Stimulated activated CD4-positive, alpha-beta T cell treated with anti-CD3 and anti-CD28 coated beads, Interleukin-1b, Interleukin-23, amount 100 ng/mL, for 48 hours (primary cell): ENCODE data around the gene ABAT.
"Not testable (repeated sequence)": the region's sequence is repeated elsewhere in the genome, so short reads cannot be mapped to it uniquely, and the experiment has no call there.

Source experiments
- DNase-seq: peaks from one replicate; pipeline ENCODE4 v3.0.0-alpha.2; 2020

The ABAT gene

DNA sequence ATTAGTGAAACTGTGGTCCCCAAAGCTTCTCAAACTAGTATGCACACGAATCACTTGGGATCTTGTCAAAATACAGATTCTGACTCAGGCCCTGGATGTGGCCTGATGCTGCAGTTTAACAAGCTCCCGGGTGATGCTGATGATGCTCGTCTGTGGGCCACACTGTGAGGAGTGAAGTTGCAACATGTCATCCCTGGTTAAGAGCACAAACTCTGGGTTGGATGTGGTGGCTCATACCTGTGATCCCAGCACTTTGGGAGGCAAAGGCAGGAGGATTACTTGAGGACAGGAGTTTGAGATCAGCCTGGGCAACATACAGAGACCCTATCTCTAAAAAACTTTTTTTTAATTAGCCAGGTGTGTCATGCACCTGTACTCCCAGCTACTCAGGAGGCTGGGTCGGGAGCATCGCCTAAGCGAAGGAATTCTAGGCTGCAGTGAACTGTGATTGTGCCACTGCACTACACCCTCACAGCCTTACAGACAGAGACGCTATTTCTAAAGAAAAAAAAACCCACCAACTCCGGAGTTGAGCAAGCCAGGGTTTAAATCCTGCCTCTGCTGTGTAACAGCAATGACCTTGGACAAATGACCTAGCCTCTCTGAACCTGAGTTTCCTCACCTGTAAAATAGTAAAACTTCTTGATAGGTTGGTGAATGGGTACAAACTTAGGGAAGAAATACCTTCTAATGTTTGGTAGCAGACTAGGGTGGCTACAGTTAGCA is 24.4 kb upstream of the ABAT start:
- no peak for DNase-seq

DNA sequence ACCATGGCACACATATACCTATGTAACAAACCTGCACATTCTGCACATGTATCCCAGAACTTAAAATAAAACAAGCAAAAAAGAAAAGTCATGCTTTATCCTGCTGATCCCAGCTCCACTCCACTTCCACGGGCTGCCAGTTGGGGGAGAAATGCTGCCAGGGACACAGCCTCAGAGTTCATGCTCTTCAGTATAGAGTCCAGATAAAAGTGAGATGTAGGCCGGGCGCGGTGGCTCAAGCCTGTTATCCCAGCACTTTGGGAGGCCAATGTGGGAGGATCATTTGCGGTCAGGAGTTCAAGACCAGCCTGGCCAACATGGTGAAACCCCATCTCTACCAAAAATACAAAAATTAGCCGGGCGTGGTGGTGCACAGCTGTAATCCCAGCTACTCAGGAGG is 22.5 kb upstream of the ABAT start:
- DNase-seq: not testable (repeated sequence)

DNA sequence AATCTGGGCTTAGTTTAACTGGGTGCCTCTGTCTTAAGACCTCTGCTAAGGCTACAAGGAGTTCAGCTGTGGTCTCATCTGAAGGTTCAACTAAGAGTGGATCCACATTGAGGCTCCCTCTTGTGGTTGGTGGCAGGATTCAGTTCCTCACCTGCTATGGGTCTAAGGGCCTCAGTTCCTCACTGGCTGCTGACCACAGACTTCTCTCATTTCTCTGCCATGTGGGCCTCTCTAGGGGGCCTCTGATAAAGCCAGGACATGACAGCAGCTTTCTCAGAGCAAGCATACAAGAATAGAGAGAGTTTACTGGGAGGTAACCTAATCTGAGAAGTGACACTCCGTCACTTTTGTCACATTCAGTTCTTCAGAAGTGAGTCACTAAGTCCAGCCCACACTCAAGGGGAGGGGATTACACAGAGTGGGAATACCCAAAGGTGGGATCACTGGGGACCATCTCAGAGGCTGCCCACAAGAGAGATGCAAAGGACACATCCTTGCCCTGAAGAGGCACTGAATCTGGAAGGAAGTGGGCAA is 19.2 kb upstream of the ABAT start:
- peak; percentile 56 for DNase-seq

DNA sequence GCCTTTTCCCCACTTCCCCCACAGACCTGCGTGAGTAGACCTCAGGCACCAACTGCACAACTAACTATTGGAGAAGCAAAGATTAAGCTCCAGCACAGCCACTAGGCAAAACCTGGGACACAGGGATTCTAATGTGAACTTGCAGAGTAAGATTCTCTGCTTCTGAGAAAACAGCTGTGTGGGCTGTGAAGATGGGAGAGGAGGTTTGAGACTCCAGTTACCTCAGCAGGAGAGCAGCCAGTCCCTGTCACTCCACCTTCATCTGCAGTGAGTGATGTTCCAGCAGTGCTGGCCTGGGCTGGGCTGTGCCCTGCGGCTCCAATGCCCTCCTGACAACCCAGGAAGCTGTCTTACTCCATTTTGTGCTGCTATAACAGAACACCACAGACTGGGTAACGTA is 18.0 kb upstream of the ABAT start:
- DNase-seq: no peak

DNA sequence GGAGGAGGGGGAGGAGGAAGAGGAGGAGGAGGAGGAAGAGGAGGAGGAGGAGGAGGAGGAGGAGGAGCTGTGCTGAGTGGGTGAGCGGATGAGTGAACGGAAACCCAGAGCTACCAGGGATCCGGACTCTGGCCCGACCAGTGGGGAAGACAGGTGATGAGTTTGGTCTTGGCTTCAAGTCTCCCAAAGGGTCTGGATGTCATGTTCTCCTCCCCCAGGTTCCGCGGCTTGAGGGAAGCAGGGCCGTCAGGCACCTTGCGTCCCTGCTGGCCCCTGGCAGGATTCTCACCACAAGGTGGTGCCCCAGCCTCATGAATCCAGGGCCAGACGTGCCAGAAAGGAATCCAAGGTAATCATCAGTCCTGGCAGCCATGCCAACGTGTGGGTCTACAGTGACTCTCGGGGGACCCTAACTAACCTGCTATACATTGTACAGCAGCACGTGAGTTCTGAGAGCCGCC is 13.5 kb upstream of the ABAT start:
- peak; percentile 46 for DNase-seq

DNA sequence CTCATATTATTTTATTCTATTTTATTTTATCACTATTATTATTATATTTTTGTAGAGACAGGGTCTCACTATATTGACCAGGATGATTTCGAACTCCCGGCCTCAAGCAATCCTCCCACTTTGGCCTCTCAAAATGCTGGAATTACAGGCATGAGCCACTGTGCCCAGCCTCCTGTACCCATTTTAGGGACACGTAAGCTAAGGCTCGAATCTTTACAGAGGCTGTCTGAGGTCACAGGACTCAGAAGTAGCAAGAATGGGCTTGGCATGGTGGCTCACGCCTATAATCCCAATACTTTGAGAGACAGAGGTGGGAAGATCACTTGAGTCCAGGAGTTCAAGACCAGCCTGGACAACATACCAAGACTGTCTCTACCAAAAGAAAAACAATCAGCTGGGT is 12.7 kb upstream of the ABAT start:
- DNase-seq: no peak

DNA sequence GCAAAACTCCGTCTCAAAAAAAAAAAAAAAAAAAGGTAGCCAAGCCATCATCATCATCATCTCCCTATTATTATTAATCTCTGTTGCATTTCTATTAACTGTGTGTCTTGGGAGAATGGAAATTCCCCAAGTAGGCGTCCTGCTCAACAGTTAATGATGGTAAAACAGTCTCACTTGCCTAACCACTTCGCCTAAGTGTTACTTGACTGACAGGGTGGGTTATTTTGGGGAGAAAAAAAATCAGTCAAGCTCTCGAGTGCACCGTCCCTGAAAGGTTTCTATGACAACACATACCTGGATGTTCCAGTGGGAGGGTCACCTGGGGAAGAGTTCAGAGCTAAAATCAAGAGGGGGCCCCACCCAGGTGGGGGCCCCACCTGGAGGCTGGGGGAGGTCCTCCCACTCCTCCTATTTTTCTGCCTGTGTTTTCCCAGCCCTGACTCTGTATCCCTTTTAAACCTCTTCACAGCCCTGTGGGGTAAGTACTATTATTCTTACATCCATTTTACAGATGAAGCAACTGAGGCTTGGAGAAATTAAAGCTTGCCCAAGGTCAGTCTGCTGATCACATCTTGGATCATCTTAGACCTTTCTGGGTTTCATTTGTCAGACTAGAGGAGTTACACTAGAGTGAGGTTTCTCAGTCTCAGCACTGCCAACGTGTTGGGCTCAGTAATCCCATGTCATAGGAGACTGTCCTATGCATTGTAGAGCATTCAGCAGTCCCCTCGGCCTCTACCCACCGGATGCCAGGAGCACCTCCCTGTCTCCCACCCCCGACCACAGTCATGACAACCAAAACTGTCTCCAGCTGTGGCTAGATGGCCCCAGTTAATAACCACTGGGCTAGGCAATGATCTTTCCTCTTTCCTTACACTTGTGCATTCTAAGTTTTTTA is 11.0 kb upstream of the ABAT start:
- DNase-seq: no peak

DNA sequence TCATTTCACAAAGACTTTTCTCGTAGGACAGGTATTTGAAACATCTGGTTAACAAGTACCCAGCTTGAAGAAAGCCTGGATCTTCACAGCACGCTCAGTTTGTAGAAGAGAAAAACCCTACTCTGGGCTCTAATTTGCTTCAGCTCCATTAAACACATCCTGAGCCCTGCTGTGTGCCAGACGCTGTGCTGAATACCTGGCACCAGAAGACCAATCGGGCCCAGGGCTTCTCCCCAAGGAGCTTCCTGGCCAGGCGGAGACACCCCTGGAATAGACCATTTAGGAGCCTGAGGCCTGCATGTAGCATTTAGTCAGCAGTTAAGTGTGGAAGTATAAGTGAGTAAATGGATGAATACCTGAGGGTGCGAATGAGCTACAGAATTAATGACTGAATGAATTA is 8.9 kb upstream of the ABAT start:
- DNase-seq: no peak

DNA sequence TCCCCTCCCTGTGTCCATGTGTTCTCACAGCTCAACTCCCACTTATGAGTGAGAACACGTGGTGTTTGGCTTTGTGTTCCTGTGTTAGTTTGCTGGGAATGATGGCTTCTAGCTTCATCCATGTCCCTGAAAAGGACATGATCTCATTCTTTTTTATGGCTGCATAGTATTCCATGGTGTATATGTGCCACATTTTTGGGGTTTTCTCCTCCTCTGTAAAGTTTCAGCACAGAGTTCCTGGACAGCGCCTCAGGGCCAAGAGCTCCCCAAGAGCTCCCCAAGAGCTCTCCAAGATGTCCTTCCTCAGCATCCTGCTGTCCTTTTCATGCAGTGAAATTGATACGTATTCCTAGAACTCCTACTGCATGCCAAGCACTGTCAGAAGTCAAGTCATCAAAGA is 6.9 kb upstream of the ABAT start:
- DNase-seq: no peak

DNA sequence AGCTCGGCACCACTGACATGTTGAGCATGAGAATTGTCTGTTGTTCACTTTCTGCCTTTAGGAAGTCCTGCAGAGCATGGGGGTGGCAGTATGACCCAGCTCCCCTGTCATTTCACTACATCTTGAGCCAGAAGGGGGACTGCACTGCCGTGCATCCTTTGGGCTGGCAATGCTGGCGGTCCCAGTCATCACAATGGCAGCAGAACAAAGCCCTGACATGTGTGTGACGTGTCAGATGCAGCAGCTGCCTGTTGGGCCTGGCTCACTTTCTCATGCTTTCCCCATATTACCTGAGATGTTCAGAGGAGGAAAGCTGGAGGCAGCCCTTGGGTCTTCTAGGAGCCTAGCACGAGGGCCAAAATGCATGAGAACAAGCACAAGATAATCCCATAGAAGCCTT is 6.3 kb upstream of the ABAT start:
- DNase-seq: no peak

DNA sequence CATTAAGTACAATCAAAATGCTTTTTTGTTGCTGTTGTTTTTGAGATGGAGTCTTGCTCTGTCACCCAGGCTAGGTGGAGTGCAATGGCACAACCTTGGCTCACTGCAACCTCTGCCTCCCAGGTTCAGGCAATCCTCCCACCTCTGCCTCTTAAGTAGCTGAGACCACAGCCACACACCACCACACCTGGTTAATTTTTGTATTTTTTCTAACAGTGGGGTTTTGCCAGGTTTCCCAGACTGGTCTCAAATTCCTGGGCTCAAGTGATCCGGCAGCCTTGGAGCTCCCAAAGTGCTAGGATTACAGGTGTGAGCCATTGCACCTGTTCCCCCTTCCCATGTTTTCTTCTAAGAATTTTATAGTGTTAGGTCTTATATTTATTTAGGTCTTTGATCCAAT is 4.9 kb upstream of the ABAT start:
- DNase-seq: no peak

DNA sequence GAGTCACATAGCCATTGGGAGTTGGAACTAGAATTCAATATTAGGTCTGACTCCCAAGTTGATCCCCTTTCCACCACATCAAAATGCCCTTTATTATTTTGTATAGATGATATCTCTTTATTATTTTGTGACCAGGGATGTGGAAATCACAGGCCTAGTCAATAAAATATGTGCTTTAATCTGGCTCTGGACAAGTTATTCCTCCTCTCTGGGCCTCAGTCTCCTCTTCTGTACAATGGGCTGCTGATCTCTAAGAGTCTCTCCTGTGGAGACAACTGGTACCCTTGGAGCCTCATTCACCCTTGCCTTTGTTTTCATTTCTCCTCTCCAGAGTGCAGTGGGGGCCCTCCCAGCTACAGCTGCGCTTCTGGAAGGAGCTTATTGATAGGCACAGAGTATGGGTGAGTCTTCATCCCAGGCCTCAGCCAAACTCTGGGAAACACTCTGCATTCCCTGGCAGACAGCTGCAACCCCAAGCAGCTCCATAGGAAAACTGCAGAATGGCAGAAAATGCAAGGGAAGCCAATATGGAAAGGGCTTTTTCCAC is 4.3 kb upstream of the ABAT start:
- no peak for DNase-seq

DNA sequence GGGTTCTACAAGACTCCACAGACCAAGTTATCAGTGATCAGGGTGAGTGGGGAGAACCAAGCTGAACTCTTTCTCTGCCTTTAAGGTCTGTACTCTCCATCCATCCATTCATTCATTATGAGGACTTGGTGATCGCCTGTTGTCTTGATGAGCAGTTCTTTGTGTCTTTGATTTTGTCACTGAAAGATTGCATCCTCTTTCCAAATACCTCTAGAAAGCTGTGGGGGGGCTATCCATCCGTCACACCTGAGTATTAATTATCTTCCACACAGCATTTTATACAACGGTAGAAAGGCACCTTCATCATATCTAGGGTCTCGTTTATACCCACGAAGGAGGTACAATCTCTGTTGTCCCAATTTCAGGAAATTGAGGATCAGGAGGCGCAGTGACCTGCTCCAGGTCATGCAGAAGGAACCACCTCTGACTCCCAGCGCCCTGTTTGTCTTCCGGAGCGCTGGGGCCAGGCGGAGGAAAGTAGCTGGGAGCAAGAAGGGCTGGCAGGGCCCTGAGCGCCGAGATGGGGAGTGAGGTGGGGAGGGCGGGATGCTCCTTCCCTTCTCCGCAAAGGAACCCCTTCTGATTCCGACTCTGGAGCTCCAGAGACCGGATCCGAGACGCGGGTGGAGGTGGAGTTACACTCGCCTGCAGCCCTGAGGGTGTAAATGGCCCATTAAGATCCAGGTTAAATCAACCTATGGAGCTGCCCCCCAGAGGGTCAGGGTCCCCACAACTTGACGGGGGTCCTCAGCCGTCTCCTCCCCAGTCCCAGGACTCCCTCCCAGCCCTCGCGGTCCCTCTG is 605 bp upstream of the ABAT start:
- DNase-seq: no peak

DNA sequence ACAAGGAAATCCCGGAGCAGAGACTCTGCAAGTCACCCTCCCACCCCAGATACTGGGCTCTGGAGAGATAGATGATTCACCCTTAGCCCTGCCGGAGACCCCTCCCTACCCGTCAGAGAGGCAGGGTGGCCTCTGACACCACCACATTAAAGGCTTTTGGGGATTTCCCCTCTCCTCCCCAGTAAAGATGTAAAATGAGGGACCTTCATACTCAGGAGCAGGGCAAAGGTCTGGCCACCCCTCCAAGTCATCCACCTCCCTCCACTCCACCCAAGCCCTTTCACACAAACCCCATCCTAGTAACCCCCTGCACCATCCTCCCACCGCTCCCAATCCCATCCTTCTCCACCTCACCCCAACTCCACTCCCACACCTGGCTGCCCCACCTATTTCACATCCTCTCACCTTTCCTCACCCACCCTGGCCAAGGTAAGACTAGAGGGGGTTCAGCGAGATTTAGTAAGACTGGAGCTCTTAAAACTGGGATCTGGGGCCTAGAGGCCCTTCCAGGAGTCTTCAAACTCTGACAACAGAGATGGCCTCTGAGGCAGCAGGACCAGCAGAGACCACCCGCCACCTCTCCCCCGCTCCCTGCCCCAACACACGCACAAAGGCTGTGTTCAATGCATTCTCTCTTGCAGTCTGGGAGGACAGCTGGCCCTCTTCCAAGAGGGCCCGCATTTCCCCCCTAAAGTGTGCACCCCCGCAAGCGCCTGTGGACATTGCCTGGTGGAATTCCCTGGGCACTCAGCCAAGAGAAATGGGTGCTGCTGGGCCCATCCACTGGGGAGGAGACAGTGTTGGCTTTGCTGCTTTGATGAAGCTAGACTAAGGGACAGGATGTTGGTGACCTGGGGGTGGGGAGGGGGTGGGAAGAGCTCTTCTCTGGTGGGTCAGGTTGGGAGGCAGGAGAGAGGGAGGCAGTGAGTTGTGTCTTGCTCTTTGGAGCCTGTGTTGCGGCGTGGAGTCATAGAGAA is 1.1 kb downstream of the ABAT start:
- DNase-seq: peak; percentile 59

DNA sequence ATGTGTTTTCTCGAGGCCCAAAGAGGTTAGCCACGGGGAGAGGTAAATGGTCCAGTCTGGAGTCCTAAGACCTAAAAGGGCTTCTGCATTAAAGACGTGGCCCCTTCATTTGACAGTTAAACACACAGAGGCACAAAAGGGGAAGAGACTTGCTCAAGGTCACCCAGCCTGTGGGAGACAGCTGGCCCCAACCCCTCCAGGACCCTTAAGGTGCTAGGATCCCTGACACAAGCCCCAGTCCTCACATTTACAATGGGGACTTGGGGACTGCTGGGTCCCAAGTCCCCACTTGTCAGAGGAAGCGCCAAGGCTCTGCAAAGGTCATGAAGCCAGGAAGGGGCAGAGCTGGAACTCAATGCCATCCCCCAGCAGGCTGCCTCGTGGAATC is 1.7 kb downstream of the ABAT start:
- no peak for DNase-seq

DNA sequence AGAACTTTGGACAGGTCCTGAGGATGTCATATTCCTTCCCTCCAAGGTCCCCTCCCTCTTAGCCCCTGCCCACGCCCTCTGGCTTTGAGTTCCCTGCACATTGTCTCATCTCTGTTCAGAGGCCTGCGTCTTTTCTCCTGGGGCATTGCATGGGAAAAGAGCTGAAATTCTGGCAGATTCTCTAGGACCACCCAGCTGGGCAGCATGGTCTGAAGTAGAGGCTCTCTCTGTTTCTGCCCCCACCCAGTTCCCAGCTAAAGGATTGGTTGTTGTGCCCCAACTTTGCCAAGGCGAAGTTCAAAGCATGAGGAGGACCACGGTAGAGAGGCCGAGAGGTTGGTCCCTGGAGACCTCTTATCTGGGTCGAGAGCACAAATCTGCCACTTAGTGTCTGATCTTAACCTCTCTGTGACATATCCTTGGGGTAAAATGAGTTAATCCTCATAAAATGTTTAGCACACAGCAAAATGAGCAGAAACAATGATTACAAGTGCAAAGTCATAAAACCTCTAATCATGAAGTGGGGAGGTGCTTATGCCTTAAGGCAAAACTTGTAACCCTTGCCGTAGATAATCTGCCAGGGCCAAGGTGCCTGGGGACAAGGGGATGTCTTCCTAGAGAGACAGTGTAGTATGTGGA is 2.4 kb downstream of the ABAT start:
- no peak for DNase-seq

DNA sequence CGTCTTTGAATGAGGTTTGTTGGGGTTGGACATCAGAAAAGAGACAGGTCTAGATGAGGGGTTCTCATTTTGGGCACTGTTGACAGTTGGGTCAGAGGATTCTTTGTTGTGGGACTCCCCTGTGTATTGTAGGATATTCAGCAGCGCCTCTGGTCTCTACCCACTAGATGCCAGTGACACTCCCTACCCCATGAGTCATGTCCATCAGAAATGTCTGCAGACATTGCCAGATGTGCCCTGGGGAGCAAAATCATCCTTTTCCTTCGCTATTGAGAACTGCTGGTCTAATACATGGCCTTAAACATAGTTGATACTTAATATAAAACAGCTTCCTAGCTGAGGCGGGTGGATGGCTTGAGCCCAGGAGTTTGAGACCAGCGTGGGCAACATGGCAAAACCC is 3.1 kb downstream of the ABAT start:
- DNase-seq: no peak

DNA sequence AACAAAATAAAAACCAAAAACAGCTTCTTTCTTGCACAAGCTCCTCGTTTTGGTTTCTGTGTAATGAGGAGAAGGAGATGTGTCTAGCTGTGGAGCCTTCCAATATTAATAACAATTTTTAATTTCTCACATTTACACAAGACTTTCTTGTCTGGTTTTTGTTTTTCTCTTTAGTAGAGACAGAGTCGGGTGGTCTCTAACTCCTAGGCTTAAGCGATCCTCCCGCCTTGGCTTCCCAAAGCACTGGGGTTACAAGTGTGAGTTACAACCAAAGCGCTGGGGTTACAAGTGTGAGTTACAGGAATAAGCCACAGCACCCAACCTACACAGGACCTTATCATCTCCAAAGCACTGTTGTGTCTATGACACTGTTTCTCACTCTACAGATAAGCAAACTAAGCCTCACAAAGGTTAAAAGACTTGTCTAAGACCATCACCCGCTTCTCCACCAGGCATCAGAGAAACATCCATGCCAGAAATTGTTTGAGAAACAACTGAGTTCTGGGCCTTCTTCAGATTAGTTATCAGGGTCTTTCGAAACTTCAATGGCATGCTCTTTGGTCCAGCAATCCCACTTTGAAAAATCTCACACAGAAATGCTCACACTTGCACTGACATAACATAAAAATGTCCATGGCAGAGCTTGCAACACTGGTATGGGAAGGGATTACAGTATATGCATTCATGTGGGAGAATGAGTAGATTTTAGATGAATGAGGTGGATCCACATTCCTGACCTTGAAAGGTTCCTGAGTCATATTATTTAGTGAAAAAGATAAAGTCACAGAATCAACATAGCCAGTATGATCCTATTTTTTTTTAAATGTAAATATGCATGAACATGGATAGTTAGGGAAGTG is 3.9 kb downstream of the ABAT start:
- DNase-seq: no peak

DNA sequence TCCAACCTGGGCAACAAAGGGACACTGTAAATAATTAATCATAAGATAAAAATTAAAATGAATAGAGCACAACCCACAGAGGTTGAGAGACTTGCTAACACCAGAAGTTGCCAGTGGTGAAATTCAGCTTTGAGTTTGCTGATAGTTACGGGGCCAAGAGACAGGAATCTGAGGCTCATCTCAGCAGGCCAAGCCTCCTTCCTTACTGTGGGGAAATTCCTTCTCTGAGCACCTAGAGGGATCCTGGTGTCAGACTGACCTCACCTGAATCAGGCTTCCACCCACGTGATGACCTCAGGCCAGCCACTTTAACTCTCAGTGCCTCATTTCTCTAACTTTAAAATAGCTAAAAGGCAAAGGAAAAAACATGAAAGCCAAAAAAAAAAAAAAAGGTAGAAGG is 4.7 kb downstream of the ABAT start:
- no peak for DNase-seq
